ENCODE results near the gene EHMT1.

DNA sequence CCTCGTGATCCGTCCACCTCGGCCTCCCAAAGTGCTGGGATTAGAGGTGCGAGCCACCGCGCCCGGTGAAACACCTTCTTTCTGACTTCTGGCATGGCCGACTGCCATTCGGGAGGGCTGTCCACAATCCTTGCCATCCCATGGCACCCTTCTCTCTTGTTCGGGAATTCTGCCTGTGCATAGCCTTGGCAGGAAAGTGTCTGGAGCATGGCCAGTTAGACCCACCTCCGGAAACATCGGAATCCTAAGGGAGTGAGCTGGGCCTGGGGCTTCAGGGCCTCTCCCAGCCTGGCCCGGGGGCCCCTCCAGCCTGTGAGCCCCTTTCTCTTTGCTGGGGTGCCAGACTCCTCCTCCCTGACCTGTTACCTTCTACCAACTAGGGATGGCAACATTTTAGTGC lies 14.9 kb upstream of the EHMT1 start:
- TF ChIP-seq YY1 (IDR thresholded peaks at IDR 0.05; ENCODE audit: insufficient read depth, insufficient read length) = no peak
- no peak for TF ChIP-seq ZNF274 (IDR thresholded peaks at IDR 0.05; ENCODE audit: low read depth, low read length)

Data from NT2/D1 (cell line).